Breast epithelium (tissue), 3 donors: ENCODE measurements around the gene DAB1.

ENCODE experiments used
- CTCF ChIP-seq, 3 donors: fragments of 450-650 bp; IDR thresholded peaks; one replicate each; pipeline ENCODE4 v1.5.1; 2016 to 2017; ENCODE audit warnings: antibody characterized with exemption in 3 of 3, mild to moderate bottlenecking in 3 of 3, moderate library complexity in 3 of 3
- POLR2A ChIP-seq: fragments of 450-650 bp; IDR thresholded peaks from one replicate; pipeline ENCODE4 v1.6.1; 2016; ENCODE audit warnings: antibody characterized with exemption, mild to moderate bottlenecking, moderate library complexity
- POLR2AphosphoS5 ChIP-seq, 3 donors: sonication (generic); formaldehyde crosslinking; IDR thresholded peaks; one replicate each; pipeline ENCODE4 v1.6.1; 2017; ENCODE audit warnings: antibody characterized with exemption in 3 of 3

- TF ChIP-seq POLR2A = no peak
- TF ChIP-seq CTCF (IDR thresholded peaks at IDR 0.05) = no peak
- TF ChIP-seq POLR2AphosphoS5 (IDR thresholded peaks at IDR 0.05) = no peak
Observed at GRCh38 chr1:57378534-57378933, 45.3 kb downstream of the DAB1 start.
